ENCODE data around the gene TMEM186. TPM values are rescaled to one million over a fixed set of nuclear protein-coding genes. Genes with fewer than 3 reads are reported as not detected.

Gene TMEM186
- total RNA-seq, 4 donors from 2014 or later, result 7.2 to 11.3 (median 8.9) TPM

DNA sequence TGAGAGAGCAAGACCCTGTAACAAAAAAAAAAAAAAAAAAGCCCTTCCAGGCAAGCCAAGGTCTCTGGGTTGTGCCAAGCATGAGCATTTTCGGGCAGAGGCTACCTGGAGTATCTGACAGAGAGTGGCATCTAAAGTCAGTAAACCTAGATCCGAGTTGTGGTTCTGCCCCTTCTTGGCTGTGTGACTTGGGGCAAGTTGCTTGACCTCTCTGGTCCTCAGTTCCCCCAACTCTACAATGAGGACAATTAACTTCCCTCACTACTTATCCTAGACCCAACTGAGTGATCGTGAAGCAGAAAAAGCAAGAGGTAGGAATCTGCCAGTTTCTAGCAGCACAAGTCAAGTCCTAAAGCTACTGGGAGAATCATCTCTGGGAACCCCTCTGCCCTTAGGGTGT, 34.4 kb downstream of the TMEM186 start:
- H3K4me3 ChIP-seq, result no peak overlapping the region
- no peak for ATAC-seq
- H3K27me3 ChIP-seq, result no peaks in the 10 kb centered on the region
- H3K4me1 ChIP-seq, result no peaks in the 10 kb centered on the region
- H3K36me3 ChIP-seq, result peaks cover 0 to 71% of the 10 kb centered on the region in 2 donors
- TF ChIP-seq POLR2A (IDR thresholded peaks at IDR 0.05), result no peak
- TF ChIP-seq, protein P1, sequence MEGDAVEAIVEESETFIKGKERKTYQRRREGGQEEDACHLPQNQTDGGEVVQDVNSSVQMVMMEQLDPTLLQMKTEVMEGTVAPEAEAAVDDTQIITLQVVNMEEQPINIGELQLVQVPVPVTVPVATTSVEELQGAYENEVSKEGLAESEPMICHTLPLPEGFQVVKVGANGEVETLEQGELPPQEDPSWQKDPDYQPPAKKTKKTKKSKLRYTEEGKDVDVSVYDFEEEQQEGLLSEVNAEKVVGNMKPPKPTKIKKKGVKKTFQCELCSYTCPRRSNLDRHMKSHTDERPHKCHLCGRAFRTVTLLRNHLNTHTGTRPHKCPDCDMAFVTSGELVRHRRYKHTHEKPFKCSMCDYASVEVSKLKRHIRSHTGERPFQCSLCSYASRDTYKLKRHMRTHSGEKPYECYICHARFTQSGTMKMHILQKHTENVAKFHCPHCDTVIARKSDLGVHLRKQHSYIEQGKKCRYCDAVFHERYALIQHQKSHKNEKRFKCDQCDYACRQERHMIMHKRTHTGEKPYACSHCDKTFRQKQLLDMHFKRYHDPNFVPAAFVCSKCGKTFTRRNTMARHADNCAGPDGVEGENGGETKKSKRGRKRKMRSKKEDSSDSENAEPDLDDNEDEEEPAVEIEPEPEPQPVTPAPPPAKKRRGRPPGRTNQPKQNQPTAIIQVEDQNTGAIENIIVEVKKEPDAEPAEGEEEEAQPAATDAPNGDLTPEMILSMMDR (IDR thresholded peaks at IDR 0.05), result no peak
- TF ChIP-seq EP300 (IDR thresholded peaks at IDR 0.05), result no peak
- no peak for TF ChIP-seq POLR2AphosphoS5 (IDR thresholded peaks at IDR 0.05)
- H3K27ac ChIP-seq, result no peak overlapping the region
- 86 to 100% methylated on average over 2 to 3 of the region's 3 CpGs for WGBS, 2 donors (ENCODE audit: low coverage in 1 of 2)
- no peaks in the 10 kb centered on the region for H3K9me3 ChIP-seq

DNA sequence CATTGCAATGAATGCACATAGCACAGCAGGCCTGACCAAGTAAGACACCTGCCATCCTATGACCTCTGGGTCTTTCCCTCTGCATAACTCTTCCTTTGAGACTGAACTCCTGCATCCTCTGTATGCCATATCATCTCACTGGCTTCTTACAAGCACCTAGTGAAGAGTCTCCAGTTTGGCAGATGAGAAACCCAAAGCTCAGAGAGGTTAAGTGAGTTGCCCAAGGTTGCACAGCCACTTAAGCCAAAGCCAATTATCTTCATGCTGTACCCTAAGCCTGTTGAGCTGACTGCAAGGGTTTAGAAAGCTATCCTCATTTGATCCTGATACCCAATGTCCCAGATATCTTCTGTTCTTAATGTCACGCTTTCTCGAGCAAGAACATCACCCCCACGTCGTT, 35.2 kb downstream of the TMEM186 start:
- Histone ChIP-seq H3K27ac (no peak overlapping the region), H3K27me3 (no peaks in the 10 kb centered on the region), H3K36me3 (peaks cover 0 to 71% of the 10 kb centered on the region in 2 donors), H3K4me3 (no peak overlapping the region), H3K4me1 (no peaks in the 10 kb centered on the region), H3K9me3 (no peaks in the 10 kb centered on the region)
- WGBS, 2 donors (ENCODE audit: low coverage in 1 of 2), result 80 to 94% methylated on average over 2 to 4 of the region's 4 CpGs
- TF ChIP-seq POLR2AphosphoS5 (IDR thresholded peaks at IDR 0.05) (no peak), POLR2A (IDR thresholded peaks at IDR 0.05) (no peak), EP300 (IDR thresholded peaks at IDR 0.05) (no peak)
- TF ChIP-seq, protein P1 (IDR thresholded peaks at IDR 0.05), result no peak
- ATAC-seq, result no peak

DNA sequence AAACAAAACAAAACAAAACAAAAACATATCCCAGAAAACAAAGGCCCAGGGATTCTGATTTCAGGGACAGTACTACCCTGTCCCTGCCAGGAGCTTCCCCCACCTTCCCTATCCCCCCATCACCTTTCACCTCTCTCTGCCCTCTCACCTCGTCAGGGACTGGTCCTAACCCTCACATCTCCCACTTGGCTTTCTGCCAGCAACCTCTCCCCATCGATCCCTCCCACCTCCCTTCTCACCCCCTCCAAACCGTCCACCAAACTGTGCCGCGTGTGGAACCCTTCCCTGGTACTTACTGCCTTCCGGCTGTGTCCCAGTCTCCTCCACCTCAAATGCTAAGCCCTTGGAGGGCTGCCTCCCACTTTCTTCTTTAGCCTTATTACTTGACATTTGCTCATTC, 36.4 kb downstream of the TMEM186 start:
- WGBS, 2 donors (ENCODE audit: low coverage in 1 of 2), result 68 to 80% methylated on average over 6 of the region's 6 CpGs
- no peak for TF ChIP-seq EP300 (IDR thresholded peaks at IDR 0.05)
- TF ChIP-seq POLR2A (IDR thresholded peaks at IDR 0.05), result no peak
- TF ChIP-seq, protein P1 (IDR thresholded peaks at IDR 0.05), result no peak
- no peak for TF ChIP-seq POLR2AphosphoS5 (IDR thresholded peaks at IDR 0.05)
- Histone ChIP-seq H3K27me3 (no peaks in the 10 kb centered on the region), H3K4me1 (no peaks in the 10 kb centered on the region), H3K27ac (no peak overlapping the region), H3K9me3 (no peaks in the 10 kb centered on the region), H3K36me3 (peaks cover 0 to 67% of the 10 kb centered on the region in 2 donors), H3K4me3 (no peak overlapping the region)
- ATAC-seq, result no peak

DNA sequence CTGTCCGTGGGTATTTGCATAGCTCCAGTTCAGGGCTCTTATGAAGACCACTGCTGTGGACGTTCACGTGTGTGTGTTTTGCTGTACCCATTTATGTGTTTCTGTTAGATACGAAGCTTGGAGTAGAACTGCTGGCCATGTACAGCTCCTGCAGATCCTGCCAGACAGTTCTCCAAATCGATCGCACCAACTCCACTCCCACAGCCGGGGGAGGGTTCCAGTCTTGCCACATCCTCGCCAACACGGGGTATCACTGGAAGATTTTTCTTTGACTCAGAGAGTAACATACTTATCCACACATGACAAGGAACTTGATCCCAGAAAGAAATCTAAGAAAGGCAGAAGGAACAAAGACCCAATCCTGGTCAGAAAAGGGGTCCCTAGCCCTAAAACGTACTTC, 37.4 kb downstream of the TMEM186 start:
- no peak overlapping the region for H3K4me3 ChIP-seq
- WGBS, 2 donors (ENCODE audit: low coverage in 1 of 2), result 50 to 57% methylated on average over 1 to 2 of the region's 10 CpGs
- H3K36me3 ChIP-seq, result peaks cover 0 to 59% of the 10 kb centered on the region in 2 donors

DNA sequence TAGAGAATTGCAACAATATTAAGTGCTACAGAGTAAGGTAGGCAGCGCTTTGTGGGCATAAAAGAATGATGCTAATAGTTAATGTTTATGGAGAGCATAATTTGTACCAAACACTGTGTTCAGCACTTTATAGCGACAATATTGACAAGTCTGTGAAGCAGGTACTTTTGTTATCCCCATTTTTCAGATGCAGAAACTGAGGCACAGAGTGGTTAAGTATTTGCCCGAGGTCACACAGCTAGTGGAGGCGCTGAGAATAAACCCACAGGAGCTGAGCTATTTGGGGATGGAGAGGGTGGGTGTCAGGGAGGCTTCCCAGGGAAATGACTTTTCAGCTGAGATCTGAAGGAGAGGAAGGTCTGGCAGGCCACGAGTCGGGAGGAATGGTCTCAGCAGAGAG, 39.4 kb downstream of the TMEM186 start:
- H3K27ac ChIP-seq, result no peak overlapping the region
- H3K9me3 ChIP-seq, result no peaks in the 10 kb centered on the region
- no peak for TF ChIP-seq EP300 (IDR thresholded peaks at IDR 0.05)
- TF ChIP-seq, protein P1 (IDR thresholded peaks at IDR 0.05), result no peak
- TF ChIP-seq POLR2AphosphoS5 (IDR thresholded peaks at IDR 0.05), result no peak
- no peak for TF ChIP-seq POLR2A (IDR thresholded peaks at IDR 0.05)
- H3K4me1 ChIP-seq, result no peaks in the 10 kb centered on the region
- no peak for ATAC-seq
- H3K4me3 ChIP-seq, result no peak overlapping the region
- WGBS, 2 donors (ENCODE audit: low coverage in 1 of 2), result 81 to 87% methylated on average over 4 to 6 of the region's 6 CpGs
- peaks cover 0 to 44% of the 10 kb centered on the region in 2 donors for H3K36me3 ChIP-seq
- H3K27me3 ChIP-seq, result no peaks in the 10 kb centered on the region

More for the DNA sequence above, 37.4 kb downstream of the TMEM186 start:
- Histone ChIP-seq H3K4me1 (no peaks in the 10 kb centered on the region), H3K9me3 (no peaks in the 10 kb centered on the region), H3K27ac (no peak overlapping the region), H3K27me3 (no peaks in the 10 kb centered on the region)
- no peak for ATAC-seq
- TF ChIP-seq POLR2A (IDR thresholded peaks at IDR 0.05) (no peak), EP300 (IDR thresholded peaks at IDR 0.05) (no peak), POLR2AphosphoS5 (IDR thresholded peaks at IDR 0.05) (no peak)
- TF ChIP-seq, protein P1 (IDR thresholded peaks at IDR 0.05), result no peak

All from gastroesophageal sphincter (tissue), 4 donors.